Measurements from ENCODE around the gene CPNE7. TPM values are rescaled to one million over a fixed set of nuclear protein-coding genes. Genes with fewer than 3 reads are reported as not detected.

CPNE7 gene
- total RNA-seq, 1 experiment from 2014 or later, result 40.4 TPM

- CTCF ChIA-PET, result no interaction called here
- Histone ChIP-seq H3K36me3 (ENCODE audit: control insufficient read depth, insufficient read depth, low read length) (peaks cover 8% of the 10 kb centered on the region; the same call in 1 of the 2 replicates), H3K4me1 (no peaks in the 10 kb centered on the region), H3K27me3 (replicated peaks; ENCODE audit: control insufficient read depth, insufficient read depth, low read length) (no peaks in the 10 kb centered on the region), H3K9me3 (no peaks in the 10 kb centered on the region), H3K4me3 (ENCODE audit: low read depth, low read length) (no peak overlapping the region)
- no peaks in the 10 kb centered on the region for H3K9me3 Mint-ChIP-seq (ENCODE audit: unreplicated experiment)
- TF ChIP-seq, protein P1, sequence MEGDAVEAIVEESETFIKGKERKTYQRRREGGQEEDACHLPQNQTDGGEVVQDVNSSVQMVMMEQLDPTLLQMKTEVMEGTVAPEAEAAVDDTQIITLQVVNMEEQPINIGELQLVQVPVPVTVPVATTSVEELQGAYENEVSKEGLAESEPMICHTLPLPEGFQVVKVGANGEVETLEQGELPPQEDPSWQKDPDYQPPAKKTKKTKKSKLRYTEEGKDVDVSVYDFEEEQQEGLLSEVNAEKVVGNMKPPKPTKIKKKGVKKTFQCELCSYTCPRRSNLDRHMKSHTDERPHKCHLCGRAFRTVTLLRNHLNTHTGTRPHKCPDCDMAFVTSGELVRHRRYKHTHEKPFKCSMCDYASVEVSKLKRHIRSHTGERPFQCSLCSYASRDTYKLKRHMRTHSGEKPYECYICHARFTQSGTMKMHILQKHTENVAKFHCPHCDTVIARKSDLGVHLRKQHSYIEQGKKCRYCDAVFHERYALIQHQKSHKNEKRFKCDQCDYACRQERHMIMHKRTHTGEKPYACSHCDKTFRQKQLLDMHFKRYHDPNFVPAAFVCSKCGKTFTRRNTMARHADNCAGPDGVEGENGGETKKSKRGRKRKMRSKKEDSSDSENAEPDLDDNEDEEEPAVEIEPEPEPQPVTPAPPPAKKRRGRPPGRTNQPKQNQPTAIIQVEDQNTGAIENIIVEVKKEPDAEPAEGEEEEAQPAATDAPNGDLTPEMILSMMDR (IDR thresholded peaks at IDR 0.05; ENCODE audit: insufficient read depth in 1 of 2, low read depth in 1 of 2, low read length in 1 of 2, severe bottlenecking in 1 of 2, unreplicated experiment in 1 of 2), result no peak
- intact Hi-C loops (cut with micrococcal nuclease; ENCODE audit: unreplicated experiment), result no loop called here
- no peaks in the 10 kb centered on the region for H3K27me3 Mint-ChIP-seq (ENCODE audit: insufficient read depth, unreplicated experiment)
- H3K36me3 Mint-ChIP-seq (ENCODE audit: insufficient read depth, unreplicated experiment), result peaks cover 85% of the 10 kb centered on the region
- H3K4me3 Mint-ChIP-seq (ENCODE audit: unreplicated experiment), result no peak overlapping the region
- no peak overlapping the region for H3K27ac Mint-ChIP-seq (ENCODE audit: unreplicated experiment)
- no peak for DNase-seq
- no peaks in the 10 kb centered on the region for H3K4me1 Mint-ChIP-seq (ENCODE audit: low read depth, unreplicated experiment)
- no TSS peak for BruUV-seq (replicated peaks)
- POLR2A ChIA-PET, result interaction anchor here (0.6 kb wide), 1 partner anchor 87 kb away, joined by 3 read pairs; no protein-coding TSS in a partner anchor
Measured at GRCh38 chr16:89538286-89538685, 37.3 kb upstream of the CPNE7 start.

DNA sequence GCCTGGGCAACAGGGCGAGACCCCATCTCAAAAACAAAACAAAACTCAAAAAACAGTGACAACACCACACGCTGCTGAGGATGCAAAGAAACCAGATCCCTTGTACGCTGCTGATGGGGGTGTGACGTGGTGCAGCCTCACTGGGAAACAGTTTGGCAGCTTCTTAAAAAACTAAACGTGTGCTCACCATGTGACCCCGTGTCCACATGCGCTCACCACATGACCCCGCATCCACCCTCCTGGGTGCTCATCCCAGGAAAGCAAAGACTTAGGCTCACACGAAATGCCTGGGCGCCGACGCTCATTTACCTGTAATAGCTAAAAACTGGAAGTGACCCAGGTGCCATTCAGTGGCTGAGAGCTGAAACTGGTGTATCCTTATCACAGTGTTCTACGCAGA is 35.0 kb upstream of the CPNE7 start:
- intact Hi-C loops (cut with micrococcal nuclease; ENCODE audit: unreplicated experiment), result no loop called here
- H3K4me1 Mint-ChIP-seq (ENCODE audit: low read depth, unreplicated experiment), result no peaks in the 10 kb centered on the region
- H3K27me3 Mint-ChIP-seq (ENCODE audit: insufficient read depth, unreplicated experiment), result no peaks in the 10 kb centered on the region
- no peak overlapping the region for H3K4me3 Mint-ChIP-seq (ENCODE audit: unreplicated experiment)
- ChIA-PET CTCF (no interaction called here), POLR2A (no interaction called here)
- BruUV-seq (replicated peaks), result no TSS peak
- Histone ChIP-seq H3K27me3 (replicated peaks; ENCODE audit: control insufficient read depth, insufficient read depth, low read length) (no peaks in the 10 kb centered on the region), H3K36me3 (ENCODE audit: control insufficient read depth, insufficient read depth, low read length) (peaks cover 2% of the 10 kb centered on the region; the same call in 1 of the 2 replicates), H3K4me1 (no peaks in the 10 kb centered on the region), H3K4me3 (ENCODE audit: low read depth, low read length) (no peak overlapping the region), H3K9me3 (no peaks in the 10 kb centered on the region)
- H3K9me3 Mint-ChIP-seq (ENCODE audit: unreplicated experiment), result no peaks in the 10 kb centered on the region
- no peak for DNase-seq
- peaks cover 76% of the 10 kb centered on the region for H3K36me3 Mint-ChIP-seq (ENCODE audit: insufficient read depth, unreplicated experiment)
- H3K27ac Mint-ChIP-seq (ENCODE audit: unreplicated experiment), result no peak overlapping the region
- TF ChIP-seq, protein P1 (IDR thresholded peaks at IDR 0.05; ENCODE audit: insufficient read depth in 1 of 2, low read depth in 1 of 2, low read length in 1 of 2, severe bottlenecking in 1 of 2, unreplicated experiment in 1 of 2), result no peak

GRCh38 chr16:89541792-89542191 is 33.8 kb upstream of the CPNE7 start:
- TF ChIP-seq, protein P1 (IDR thresholded peaks at IDR 0.05; ENCODE audit: insufficient read depth in 1 of 2, low read depth in 1 of 2, low read length in 1 of 2, severe bottlenecking in 1 of 2, unreplicated experiment in 1 of 2), result no peak
- no peaks in the 10 kb centered on the region for H3K27me3 ChIP-seq (replicated peaks; ENCODE audit: control insufficient read depth, insufficient read depth, low read length)
- CTCF ChIA-PET, result no interaction called here
- no peaks in the 10 kb centered on the region for H3K4me1 Mint-ChIP-seq (ENCODE audit: low read depth, unreplicated experiment)
- DNase-seq, result no peak
- peaks cover 82% of the 10 kb centered on the region for H3K36me3 Mint-ChIP-seq (ENCODE audit: insufficient read depth, unreplicated experiment)
- no peak overlapping the region for H3K4me3 Mint-ChIP-seq (ENCODE audit: unreplicated experiment)
- no peaks in the 10 kb centered on the region for H3K27me3 Mint-ChIP-seq (ENCODE audit: insufficient read depth, unreplicated experiment)
- POLR2A ChIA-PET, result interaction anchor here (0.6 to 2.0 kb wide), 2 partner anchors 12 to 256 kb away, joined by 4 read pairs; no protein-coding TSS in a partner anchor
- H3K4me3 ChIP-seq (ENCODE audit: low read depth, low read length), result no peak overlapping the region
- no TSS peak for BruUV-seq (replicated peaks)
- H3K9me3 ChIP-seq, result no peaks in the 10 kb centered on the region
- intact Hi-C loops (cut with micrococcal nuclease; ENCODE audit: unreplicated experiment), result no loop called here
- no peaks in the 10 kb centered on the region for H3K4me1 ChIP-seq
- peaks cover 4% of the 10 kb centered on the region; the same call in 1 of the 2 replicates for H3K36me3 ChIP-seq (ENCODE audit: control insufficient read depth, insufficient read depth, low read length)
- H3K27ac Mint-ChIP-seq (ENCODE audit: unreplicated experiment), result no peak overlapping the region
- no peaks in the 10 kb centered on the region for H3K9me3 Mint-ChIP-seq (ENCODE audit: unreplicated experiment)

Data from Caco-2 (cell line).